ENCODE data around the gene COLQ. TPM values are rescaled to one million over a fixed set of nuclear protein-coding genes. Genes with fewer than 3 reads are reported as not detected.

The COLQ gene
- total RNA-seq, 1 donor from 2014 or later = 1.1 TPM

DNA sequence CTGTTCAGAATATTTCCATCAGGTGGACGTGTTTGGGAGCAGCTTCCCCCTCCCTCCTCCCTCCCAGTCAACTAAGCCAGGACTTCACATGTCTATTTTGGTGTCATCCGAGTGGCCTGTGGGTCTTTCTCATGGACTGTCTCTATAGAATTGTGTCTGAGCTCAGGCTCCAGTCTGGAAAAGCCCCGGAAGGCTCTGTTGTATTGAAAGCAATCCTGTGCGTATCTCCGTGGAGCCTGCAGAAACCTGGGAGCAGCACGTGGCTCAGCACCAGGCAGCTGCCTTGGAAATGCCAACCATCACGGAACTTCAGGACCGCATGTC lies 25.2 kb downstream of the COLQ start:
- no peaks in the 10 kb centered on the region for H3K27me3 ChIP-seq
- H3K27ac ChIP-seq = no peak overlapping the region
- H3K4me3 ChIP-seq = no peak overlapping the region
- peaks cover 9% of the 10 kb centered on the region for H3K4me1 ChIP-seq
- H3K36me3 ChIP-seq = no peaks in the 10 kb centered on the region
- H3K9me3 ChIP-seq = no peaks in the 10 kb centered on the region
- no peak for DNase-seq
- TF ChIP-seq, protein P1, sequence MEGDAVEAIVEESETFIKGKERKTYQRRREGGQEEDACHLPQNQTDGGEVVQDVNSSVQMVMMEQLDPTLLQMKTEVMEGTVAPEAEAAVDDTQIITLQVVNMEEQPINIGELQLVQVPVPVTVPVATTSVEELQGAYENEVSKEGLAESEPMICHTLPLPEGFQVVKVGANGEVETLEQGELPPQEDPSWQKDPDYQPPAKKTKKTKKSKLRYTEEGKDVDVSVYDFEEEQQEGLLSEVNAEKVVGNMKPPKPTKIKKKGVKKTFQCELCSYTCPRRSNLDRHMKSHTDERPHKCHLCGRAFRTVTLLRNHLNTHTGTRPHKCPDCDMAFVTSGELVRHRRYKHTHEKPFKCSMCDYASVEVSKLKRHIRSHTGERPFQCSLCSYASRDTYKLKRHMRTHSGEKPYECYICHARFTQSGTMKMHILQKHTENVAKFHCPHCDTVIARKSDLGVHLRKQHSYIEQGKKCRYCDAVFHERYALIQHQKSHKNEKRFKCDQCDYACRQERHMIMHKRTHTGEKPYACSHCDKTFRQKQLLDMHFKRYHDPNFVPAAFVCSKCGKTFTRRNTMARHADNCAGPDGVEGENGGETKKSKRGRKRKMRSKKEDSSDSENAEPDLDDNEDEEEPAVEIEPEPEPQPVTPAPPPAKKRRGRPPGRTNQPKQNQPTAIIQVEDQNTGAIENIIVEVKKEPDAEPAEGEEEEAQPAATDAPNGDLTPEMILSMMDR (IDR thresholded peaks at IDR 0.05) = no peak
- ATAC-seq = no peak
- intact Hi-C loops (cut with DNase I) = no loop called here

GRCh38 chr3:15495461-15496340 lies 25.8 kb downstream of the COLQ start:
- Histone ChIP-seq H3K4me1 (peaks cover 9% of the 10 kb centered on the region), H3K27me3 (no peaks in the 10 kb centered on the region), H3K4me3 (no peak overlapping the region), H3K9me3 (no peaks in the 10 kb centered on the region), H3K36me3 (no peaks in the 10 kb centered on the region), H3K27ac (no peak overlapping the region)
- ATAC-seq = no peak
- TF ChIP-seq, protein P1 (IDR thresholded peaks at IDR 0.05) = no peak
- DNase-seq = no peak
- intact Hi-C loops (cut with DNase I) = no loop called here

- Histone ChIP-seq H3K9me3 (no peaks in the 10 kb centered on the region), H3K4me1 (no peaks in the 10 kb centered on the region), H3K36me3 (no peaks in the 10 kb centered on the region), H3K27me3 (no peaks in the 10 kb centered on the region), H3K27ac (no peak overlapping the region), H3K4me3 (no peak overlapping the region)
- DNase-seq (no peak), ATAC-seq (no peak)
- intact Hi-C loops (cut with DNase I) = no loop called here
- TF ChIP-seq, protein P1 (IDR thresholded peaks at IDR 0.05) = no peak
Measured at GRCh38 chr3:15493436-15493835, 28.1 kb downstream of the COLQ start.

DNA sequence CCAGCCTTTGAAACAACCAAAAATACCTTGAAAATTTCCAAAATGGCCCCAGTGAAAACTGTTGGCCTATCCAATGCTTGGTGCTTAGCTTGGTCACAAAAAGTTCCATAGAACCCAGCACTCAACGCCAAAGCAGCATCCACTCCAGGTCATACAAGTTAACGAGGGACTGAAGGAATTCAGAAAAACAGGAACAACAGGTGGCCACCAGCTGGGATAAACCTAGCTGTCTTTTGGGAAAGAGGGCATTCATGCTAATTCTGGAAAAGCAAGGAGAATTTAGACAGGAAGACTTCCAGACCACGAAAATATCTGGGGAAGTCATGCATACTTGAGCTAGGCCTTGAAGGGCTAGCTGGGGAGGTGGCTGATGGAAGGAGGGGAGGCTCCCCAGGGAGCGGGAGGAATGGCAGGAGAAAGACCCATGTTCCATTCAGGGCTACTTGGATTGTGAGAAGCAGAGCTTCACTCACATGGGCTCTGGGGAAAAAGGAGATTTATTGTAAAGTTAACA lies 28.6 kb downstream of the COLQ start:
- no peaks in the 10 kb centered on the region for H3K4me1 ChIP-seq
- H3K36me3 ChIP-seq = no peaks in the 10 kb centered on the region
- no peak for ATAC-seq
- intact Hi-C loops (cut with DNase I) = no loop called here
- no peak overlapping the region for H3K27ac ChIP-seq
- H3K4me3 ChIP-seq = no peak overlapping the region
- no peak for DNase-seq
- TF ChIP-seq, protein P1 (IDR thresholded peaks at IDR 0.05) = no peak
- no peaks in the 10 kb centered on the region for H3K27me3 ChIP-seq
- no peaks in the 10 kb centered on the region for H3K9me3 ChIP-seq

DNA sequence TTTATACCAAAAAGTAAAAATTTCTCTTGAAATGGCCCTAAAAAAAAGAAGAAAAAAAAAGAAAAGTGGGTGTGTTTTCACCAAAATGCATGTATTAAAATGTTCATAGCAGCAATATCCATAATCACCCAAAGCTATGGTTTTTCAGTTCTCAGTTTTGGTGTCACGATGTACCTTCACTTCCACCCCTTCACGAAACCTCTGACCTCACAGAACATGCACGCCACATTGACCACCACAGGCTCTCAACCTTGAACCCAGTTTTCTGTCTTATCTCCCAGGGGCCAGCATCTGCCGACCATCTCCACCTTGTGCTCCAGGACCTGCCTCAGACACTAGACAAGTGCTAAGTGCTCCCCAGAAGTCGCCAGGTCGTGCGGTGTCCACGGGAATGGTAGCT lies 30.4 kb downstream of the COLQ start:
- Histone ChIP-seq H3K9me3 (no peaks in the 10 kb centered on the region), H3K36me3 (no peaks in the 10 kb centered on the region), H3K4me1 (no peaks in the 10 kb centered on the region), H3K4me3 (no peak overlapping the region), H3K27me3 (no peaks in the 10 kb centered on the region), H3K27ac (no peak overlapping the region)
- TF ChIP-seq, protein P1 (IDR thresholded peaks at IDR 0.05) = no peak
- no peak for DNase-seq
- ATAC-seq = no peak
- intact Hi-C loops (cut with DNase I) = no loop called here

Measured in upper lobe of right lung (tissue), 1 donor.